ENCODE measurements around the gene LTK.

DNA sequence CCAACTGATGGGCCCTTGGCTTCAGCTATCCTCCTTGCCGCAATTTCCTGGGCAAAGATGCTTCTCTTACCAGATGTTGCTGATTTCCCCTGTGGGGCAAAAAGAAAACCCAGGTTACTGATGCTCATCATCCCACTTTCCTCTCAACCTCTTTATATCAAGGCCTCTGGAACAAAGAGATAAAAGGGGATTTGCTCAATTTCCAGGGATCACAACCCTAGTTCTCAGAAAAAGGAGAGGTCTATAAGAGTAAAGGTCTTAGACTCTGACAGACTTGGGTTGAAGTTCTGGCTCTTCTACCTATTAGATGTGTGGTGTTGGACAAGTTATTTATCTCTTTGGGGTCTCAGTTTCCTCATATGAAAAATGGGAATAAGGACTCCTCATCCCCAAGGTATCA lies 21.9 kb upstream of the LTK start:
- TF ChIP-seq, protein P1, sequence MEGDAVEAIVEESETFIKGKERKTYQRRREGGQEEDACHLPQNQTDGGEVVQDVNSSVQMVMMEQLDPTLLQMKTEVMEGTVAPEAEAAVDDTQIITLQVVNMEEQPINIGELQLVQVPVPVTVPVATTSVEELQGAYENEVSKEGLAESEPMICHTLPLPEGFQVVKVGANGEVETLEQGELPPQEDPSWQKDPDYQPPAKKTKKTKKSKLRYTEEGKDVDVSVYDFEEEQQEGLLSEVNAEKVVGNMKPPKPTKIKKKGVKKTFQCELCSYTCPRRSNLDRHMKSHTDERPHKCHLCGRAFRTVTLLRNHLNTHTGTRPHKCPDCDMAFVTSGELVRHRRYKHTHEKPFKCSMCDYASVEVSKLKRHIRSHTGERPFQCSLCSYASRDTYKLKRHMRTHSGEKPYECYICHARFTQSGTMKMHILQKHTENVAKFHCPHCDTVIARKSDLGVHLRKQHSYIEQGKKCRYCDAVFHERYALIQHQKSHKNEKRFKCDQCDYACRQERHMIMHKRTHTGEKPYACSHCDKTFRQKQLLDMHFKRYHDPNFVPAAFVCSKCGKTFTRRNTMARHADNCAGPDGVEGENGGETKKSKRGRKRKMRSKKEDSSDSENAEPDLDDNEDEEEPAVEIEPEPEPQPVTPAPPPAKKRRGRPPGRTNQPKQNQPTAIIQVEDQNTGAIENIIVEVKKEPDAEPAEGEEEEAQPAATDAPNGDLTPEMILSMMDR (IDR thresholded peaks at IDR 0.05; ENCODE audit: low read depth, low read length), result no peak
- no peak for TF ChIP-seq EZH2phosphoT487 (IDR thresholded peaks at IDR 0.05; ENCODE audit: low read depth)
